ENCODE data around the gene PTPRG. TPM values are rescaled to one million over a fixed set of nuclear protein-coding genes. Genes with fewer than 3 reads are reported as not detected.

The PTPRG gene
- total RNA-seq, 2 donors from 2014 or later, result not detected

DNA sequence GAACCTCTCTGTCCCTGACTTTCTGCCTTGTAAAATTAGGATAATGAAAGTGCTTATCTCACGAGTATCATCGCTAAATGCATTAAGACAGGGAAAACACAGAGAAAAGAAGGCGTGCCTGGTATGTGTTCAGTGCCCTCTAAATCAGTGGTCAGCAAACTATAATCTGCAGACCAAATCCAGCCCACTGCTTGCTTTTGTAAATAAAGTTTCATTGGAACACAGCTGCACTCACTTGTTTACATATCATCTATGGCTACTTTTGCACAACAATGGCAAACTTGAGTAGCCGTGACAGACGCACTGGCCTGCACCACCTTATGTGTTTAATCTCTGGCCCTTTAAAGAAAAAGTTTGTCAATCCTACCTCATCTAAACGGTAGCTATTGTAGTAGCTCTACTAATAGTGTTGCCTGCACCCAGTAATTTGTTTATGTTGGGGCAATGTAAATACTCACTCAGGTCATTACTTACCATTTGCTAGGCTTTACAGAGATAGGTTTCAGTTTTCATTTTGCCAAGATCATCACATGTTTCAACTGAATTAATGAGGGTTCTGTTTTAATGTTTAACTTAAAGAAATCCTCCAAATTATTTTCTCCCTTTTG is 582.6 kb downstream of the PTPRG start:
- H3K36me3 Mint-ChIP-seq (ENCODE audit: low read depth), result no peaks in the 10 kb centered on the region
- no peak overlapping the region for H3K27ac Mint-ChIP-seq
- no peak overlapping the region for H3K4me3 Mint-ChIP-seq
- H3K27me3 Mint-ChIP-seq, result peaks cover 7% of the 10 kb centered on the region
- no peaks in the 10 kb centered on the region for H3K9me3 Mint-ChIP-seq
- no peak for ATAC-seq (replicated peaks)
- H3K4me1 Mint-ChIP-seq, result no peaks in the 10 kb centered on the region

DNA sequence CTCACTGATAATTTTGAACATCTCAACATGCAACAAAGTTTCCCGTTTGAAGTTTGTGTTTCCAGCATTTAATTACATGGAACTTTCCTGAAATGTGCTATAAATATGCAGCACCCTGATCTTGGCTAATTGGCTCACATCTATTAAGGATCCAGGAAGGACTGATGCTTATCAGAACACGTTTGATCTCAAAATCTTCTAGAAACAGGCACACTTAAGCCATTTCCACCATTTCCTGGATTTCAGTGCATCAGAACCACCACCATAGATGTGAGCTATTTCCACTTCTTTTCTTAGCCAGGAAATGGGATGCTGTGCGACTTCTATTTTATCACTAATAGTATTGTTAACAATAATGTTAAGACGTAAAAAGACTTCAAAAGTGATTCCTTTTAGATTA is 583.1 kb downstream of the PTPRG start:
- Mint-ChIP-seq H3K4me3 (no peak overlapping the region), H3K36me3 (ENCODE audit: low read depth) (no peaks in the 10 kb centered on the region), H3K27me3 (peaks cover 5% of the 10 kb centered on the region), H3K4me1 (no peaks in the 10 kb centered on the region), H3K27ac (no peak overlapping the region), H3K9me3 (peaks cover under 1% of the 10 kb centered on the region)
- no peak for ATAC-seq (replicated peaks)

DNA sequence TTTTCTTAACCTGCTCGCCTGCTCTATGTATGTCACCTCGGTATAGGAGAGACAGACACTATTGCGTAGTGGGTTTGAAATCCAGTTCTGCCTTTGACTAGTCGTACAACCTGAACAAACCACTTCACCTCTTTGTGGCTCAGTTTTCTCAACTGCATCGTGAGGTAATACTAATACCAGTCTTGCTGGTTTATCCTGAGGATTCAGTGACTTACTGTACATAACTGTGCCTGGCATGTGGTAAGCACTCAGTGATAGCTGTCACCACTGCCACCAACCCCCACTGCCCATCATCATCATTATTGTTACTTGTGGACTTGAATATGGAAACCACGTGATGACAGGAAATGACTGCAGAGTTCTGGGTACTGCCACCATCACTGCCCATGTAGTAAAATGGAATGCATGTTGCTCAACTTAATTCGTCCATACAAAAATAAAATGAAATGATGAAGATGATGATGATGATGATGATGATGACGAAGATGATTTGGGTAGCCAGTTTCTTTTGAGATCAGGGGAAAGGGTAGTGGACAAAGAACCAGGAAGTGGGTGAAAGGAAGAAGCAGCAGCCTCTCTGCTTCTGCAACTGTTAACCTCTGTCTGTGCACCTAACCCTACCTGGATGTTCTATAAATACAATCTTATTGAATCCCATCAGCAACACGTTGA is 583.9 kb downstream of the PTPRG start:
- ATAC-seq (replicated peaks), result no peak
- H3K4me3 Mint-ChIP-seq, result no peak overlapping the region

DNA sequence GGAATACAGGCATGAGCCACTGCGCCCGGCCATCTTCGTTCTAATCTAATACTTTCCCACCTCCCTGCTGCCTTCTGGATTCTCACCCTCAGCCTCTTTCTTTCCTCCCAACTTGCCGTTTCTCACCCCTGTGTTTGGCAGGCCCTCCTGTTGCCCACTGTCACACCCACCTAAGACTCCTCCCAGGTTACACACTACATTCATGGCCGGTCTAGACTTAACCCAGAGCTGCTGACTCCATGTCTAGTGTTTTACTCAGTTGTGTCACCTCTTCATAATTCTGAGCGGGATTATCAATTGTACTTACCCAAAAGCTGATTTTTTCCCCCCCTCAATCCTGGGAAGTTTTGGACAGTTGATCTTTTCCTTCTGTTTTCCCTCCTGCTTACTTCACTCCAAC is 588.2 kb downstream of the PTPRG start:
- H3K27ac Mint-ChIP-seq, result no peak overlapping the region
- H3K9me3 Mint-ChIP-seq, result peaks cover 5% of the 10 kb centered on the region
- H3K36me3 Mint-ChIP-seq (ENCODE audit: low read depth), result no peaks in the 10 kb centered on the region
- H3K27me3 Mint-ChIP-seq, result peaks cover 6% of the 10 kb centered on the region
- no peak overlapping the region for H3K4me3 Mint-ChIP-seq
- no peak for ATAC-seq (replicated peaks)
- H3K4me1 Mint-ChIP-seq, result no peaks in the 10 kb centered on the region

More for the DNA sequence above, 583.9 kb downstream of the PTPRG start:
- no peak overlapping the region for H3K27ac Mint-ChIP-seq
- no peaks in the 10 kb centered on the region for H3K4me1 Mint-ChIP-seq
- H3K9me3 Mint-ChIP-seq, result peaks cover 5% of the 10 kb centered on the region
- H3K36me3 Mint-ChIP-seq (ENCODE audit: low read depth), result no peaks in the 10 kb centered on the region
- peaks cover 6% of the 10 kb centered on the region for H3K27me3 Mint-ChIP-seq

DNA sequence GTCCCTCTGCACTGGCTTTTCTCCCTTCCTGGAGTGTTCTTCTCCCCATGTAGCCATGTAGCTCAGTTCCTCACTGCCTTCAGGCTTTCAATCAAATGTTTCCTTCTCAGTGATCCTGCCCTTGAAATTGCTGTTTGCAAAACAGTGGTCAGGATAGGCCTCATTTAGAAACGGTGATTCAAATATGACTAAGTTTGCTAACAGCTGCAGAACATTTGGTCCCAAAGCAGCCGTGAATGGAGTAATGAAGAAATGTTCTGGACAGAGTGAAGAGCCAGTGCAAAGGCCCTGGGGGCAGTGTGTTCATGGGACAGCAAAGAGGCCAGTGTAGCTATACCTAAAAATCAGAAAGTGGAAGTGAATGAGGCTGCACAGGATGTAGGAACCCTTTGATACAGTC is 588.6 kb downstream of the PTPRG start:
- ATAC-seq (replicated peaks), result no peak

DNA sequence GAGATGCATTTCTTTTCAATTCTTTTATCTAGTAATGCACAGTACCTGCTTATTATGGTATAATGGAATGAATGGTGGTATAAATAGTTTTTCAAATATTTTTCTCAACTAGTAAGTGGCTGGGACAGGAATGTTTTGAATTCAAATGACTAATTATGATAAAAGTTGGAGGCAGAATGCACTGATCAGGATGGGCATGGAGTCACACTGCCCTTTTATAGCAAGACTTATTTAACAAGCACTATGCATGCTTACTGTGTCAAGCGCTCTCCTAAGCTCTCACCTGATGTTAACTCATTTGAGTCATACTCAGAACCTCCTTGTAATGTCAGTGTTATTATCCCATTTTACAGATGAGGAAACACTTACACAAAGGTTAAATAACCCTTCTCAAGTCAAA is 590.2 kb downstream of the PTPRG start:
- no peak for ATAC-seq (replicated peaks)
- peaks cover 5% of the 10 kb centered on the region for H3K9me3 Mint-ChIP-seq
- no peak overlapping the region for H3K27ac Mint-ChIP-seq
- no peak overlapping the region for H3K4me3 Mint-ChIP-seq
- peaks cover 6% of the 10 kb centered on the region for H3K27me3 Mint-ChIP-seq
- no peaks in the 10 kb centered on the region for H3K4me1 Mint-ChIP-seq
- no peaks in the 10 kb centered on the region for H3K36me3 Mint-ChIP-seq (ENCODE audit: low read depth)

More for the DNA sequence above, 588.6 kb downstream of the PTPRG start:
- no peaks in the 10 kb centered on the region for H3K36me3 Mint-ChIP-seq (ENCODE audit: low read depth)
- H3K27ac Mint-ChIP-seq, result no peak overlapping the region
- H3K4me1 Mint-ChIP-seq, result no peaks in the 10 kb centered on the region
- H3K4me3 Mint-ChIP-seq, result no peak overlapping the region
- peaks cover 6% of the 10 kb centered on the region for H3K27me3 Mint-ChIP-seq
- peaks cover 5% of the 10 kb centered on the region for H3K9me3 Mint-ChIP-seq

DNA sequence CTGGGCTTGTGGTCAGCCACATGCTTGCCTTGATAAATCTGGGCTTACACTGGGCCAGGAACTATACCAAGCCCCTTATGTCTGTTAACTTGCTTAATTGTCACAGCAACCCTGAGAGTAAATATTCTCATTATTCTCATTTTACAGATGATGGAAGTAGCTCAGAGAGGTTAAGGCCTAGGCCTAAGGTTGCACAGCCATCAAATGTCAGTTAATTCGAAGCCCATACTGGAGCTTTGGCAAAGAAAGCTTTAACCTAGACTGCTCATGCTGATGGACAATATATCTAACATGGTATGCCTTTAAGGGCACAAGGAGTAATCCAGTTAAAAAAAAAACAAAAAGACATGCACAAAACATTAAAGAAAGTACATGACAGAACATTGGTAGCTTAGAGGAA is 591.9 kb downstream of the PTPRG start:
- peaks cover 5% of the 10 kb centered on the region for H3K9me3 Mint-ChIP-seq
- no peak for ATAC-seq (replicated peaks)
- no peak overlapping the region for H3K27ac Mint-ChIP-seq
- no peaks in the 10 kb centered on the region for H3K4me1 Mint-ChIP-seq
- H3K36me3 Mint-ChIP-seq (ENCODE audit: low read depth), result no peaks in the 10 kb centered on the region
- H3K4me3 Mint-ChIP-seq, result no peak overlapping the region
- peaks cover 6% of the 10 kb centered on the region for H3K27me3 Mint-ChIP-seq

DNA sequence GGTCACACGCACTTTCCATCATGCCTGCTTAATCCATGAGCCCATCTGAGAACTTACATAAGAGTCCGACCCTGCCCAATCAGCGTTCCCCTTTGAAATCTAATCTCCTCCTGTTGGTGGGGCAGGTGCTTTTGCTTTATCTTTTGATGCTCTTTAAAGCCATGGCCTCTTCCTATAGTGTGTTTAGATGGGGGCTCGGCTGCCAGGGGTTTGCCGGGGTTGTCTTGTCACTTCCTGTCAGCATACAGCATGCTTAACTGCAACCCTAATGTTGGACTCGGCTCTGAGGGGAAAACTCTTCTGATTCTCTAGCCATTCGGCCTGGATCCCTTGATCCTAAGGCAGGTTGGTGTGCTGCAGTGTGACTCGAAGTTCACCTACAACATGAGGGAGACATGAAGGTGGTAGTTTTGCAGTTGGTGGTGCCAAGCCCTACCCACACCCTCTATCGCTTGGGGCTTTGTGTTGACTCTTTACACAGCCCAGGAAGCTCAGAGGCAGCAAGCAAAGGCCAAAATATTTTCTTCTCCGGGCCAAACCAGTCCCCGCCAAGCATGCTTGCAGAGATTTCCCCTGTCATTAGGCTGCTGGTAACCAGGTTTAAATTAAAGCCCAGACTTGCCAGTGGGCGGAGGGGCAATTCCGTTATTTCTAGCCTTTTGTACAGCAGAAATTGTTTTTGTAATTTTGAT is 593.2 kb downstream of the PTPRG start:
- Mint-ChIP-seq H3K4me3 (no peak overlapping the region), H3K9me3 (peaks cover 4% of the 10 kb centered on the region)

DNA sequence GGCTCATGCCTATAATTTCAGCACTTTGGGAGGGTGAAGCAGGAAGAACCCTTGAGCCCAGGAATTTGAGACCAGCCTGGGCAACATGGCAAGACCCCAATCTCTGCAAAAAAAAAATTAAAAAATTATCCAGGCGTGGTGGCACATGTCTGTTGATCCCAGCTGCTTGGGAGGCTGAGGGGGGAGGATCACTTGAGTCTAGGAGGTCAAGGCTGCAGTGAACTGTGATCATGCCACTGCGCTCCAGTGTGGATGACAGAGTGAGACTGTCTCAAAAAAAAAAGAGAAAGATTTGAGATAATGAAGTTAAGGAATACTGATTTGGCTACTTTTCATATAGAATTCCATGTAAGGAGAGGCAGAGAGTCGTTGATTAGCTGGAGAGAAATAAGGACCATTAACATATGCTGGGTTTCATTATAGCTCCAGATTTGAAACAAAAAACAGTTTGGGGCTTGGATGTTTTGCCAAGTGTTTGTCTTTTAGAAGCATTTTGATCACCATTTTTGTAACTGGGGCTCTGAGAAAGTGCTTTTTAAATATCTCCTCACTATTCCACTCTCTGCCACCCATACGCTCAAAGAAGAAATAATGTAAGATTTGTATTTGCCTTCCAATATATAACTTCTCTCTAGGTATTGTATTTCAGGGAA is 597.8 kb downstream of the PTPRG start:
- H3K27ac Mint-ChIP-seq, result no peak overlapping the region
- no peak overlapping the region for H3K4me3 Mint-ChIP-seq
- no peaks in the 10 kb centered on the region for H3K36me3 Mint-ChIP-seq (ENCODE audit: low read depth)
- H3K9me3 Mint-ChIP-seq, result no peaks in the 10 kb centered on the region
- H3K4me1 Mint-ChIP-seq, result no peaks in the 10 kb centered on the region
- H3K27me3 Mint-ChIP-seq, result no peaks in the 10 kb centered on the region
- no peak for ATAC-seq (replicated peaks)

More for the DNA sequence above, 593.2 kb downstream of the PTPRG start:
- Mint-ChIP-seq H3K27ac (no peak overlapping the region), H3K36me3 (ENCODE audit: low read depth) (no peaks in the 10 kb centered on the region), H3K4me1 (no peaks in the 10 kb centered on the region), H3K27me3 (peaks cover 5% of the 10 kb centered on the region)
- ATAC-seq (replicated peaks), result no peak

DNA sequence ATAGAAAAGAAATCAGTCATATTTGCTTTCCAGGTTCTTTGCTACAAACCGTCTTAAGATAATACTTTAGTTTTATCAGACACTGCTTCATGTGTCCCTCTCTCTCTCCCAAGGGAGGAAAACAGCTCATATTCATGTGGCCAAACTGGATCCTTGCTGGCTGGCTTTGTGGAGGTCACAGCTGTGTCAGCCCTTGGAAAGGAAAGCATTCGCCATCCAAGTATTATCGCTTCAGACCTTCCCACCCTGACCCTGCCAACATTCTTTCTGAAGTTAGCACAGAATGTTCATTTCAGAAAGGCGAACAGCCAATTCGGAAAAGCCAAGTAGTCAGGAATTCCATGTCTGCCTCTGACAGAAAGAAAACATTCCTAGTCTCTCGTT is 598.3 kb downstream of the PTPRG start:
- H3K36me3 Mint-ChIP-seq (ENCODE audit: low read depth), result no peaks in the 10 kb centered on the region
- no peaks in the 10 kb centered on the region for H3K4me1 Mint-ChIP-seq
- no peak overlapping the region for H3K27ac Mint-ChIP-seq
- ATAC-seq (replicated peaks), result no peak
- H3K27me3 Mint-ChIP-seq, result no peaks in the 10 kb centered on the region
- H3K4me3 Mint-ChIP-seq, result no peak overlapping the region
- no peaks in the 10 kb centered on the region for H3K9me3 Mint-ChIP-seq

DNA sequence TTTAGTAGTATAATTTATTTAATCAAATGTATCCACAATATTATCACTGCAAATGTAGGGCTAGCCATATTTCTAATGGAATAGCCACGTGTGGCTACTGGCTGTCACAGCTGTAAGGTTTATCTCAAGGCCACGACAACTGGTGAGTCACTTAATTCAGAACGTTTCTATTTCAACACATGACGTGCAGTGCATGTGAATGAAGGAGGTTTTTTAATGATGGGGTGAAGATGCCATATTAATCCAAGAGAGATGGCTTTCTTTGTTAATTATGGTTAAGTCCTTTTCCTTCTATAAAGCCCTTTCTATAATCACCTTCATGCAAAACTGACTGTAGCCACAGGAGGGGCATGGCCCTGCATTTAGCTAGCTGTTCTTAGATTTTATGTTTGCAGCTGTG is 600.0 kb downstream of the PTPRG start:
- Mint-ChIP-seq H3K4me3 (no peak overlapping the region), H3K9me3 (no peaks in the 10 kb centered on the region), H3K27ac (no peak overlapping the region), H3K27me3 (no peaks in the 10 kb centered on the region), H3K4me1 (no peaks in the 10 kb centered on the region), H3K36me3 (ENCODE audit: low read depth) (no peaks in the 10 kb centered on the region)
- ATAC-seq (replicated peaks), result no peak

DNA sequence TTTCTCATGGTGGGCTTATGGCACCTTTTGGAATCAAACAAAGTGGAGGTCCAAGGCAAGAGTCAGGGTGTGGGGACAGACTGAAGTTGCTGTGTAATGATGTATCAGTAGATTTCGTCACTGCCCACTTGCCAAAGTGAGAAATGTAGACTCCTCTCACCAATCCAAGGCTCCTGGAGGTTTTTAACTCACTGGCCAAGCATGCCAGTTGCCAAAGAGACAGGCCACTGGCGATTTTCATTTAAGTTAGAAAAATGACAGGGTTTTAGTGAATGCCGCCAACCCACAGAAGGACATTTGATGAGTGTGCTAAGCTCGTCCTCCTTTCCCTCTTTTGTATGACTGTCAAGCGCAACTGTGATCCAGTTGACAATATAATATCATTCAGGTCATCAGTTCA is 602.8 kb downstream of the PTPRG start:
- Mint-ChIP-seq H3K4me3 (no peak overlapping the region), H3K27ac (no peak overlapping the region), H3K4me1 (no peaks in the 10 kb centered on the region), H3K27me3 (no peaks in the 10 kb centered on the region), H3K9me3 (no peaks in the 10 kb centered on the region), H3K36me3 (ENCODE audit: low read depth) (no peaks in the 10 kb centered on the region)
- ATAC-seq (replicated peaks), result no peak

DNA sequence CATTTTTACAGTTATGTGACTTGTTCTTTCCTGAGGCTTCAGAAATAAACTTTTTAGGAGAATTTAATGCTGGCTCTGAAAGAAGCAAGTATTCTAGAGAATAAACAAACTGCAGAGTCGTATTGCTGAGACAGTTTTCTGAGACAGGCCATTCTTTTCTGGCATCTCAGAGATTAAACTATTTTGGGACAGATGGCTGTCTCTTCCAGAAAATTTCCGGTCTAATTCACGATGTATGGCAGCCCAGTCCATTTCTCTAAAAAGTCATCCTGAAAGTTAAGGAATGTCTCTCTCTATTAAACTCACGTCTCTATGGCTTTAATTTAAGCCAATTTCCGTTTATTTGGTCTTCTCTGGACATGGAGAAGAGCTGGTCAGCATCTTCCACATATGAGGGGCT is 603.4 kb downstream of the PTPRG start:
- Mint-ChIP-seq H3K27me3 (no peaks in the 10 kb centered on the region), H3K36me3 (ENCODE audit: low read depth) (no peaks in the 10 kb centered on the region), H3K4me3 (no peak overlapping the region), H3K4me1 (no peaks in the 10 kb centered on the region), H3K27ac (no peak overlapping the region), H3K9me3 (no peaks in the 10 kb centered on the region)
- no peak for ATAC-seq (replicated peaks)

DNA sequence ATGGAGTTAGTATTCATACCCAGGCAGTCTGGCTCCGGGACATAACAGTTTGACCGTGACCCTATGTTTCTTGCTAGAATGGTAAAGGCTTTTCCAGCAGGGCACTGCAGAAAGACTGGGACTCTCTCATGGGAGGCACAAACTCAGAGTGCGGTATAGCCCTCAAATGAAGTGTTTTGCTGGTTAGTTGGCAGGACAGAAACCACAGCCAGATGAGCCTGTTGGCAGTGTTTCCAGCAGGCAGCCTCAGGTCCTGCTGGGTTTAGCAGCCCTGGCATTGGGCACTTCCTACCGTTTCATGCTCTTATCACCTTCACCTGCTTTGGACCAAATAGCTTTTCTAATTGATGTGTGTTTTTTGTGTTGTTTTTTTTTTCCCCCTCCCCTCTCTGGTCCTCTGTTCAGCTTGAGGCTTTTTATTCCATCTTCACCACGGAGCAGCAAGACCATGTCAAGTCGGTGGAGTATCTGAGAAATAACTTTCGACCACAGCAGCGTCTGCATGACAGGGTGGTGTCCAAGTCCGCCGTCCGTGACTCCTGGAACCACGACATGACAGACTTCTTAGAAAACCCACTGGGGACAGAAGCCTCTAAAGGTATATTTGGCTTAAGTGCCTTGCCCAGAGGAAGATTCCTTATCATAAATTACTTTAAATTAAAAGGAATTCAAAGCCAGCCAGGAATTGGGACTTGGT is 606.3 kb downstream of the PTPRG start:
- H3K4me1 Mint-ChIP-seq, result no peaks in the 10 kb centered on the region
- no peak overlapping the region for H3K4me3 Mint-ChIP-seq
- peaks cover 4% of the 10 kb centered on the region for H3K27me3 Mint-ChIP-seq
- no peak for ATAC-seq (replicated peaks)
- no peak overlapping the region for H3K27ac Mint-ChIP-seq
- no peaks in the 10 kb centered on the region for H3K36me3 Mint-ChIP-seq (ENCODE audit: low read depth)
- no peaks in the 10 kb centered on the region for H3K9me3 Mint-ChIP-seq
